T-helper 1 cell treated with Interleukin-12 subunit alpha and Interleukin-12 subunit beta and Interleukin-4 antibody, amounts not matched to agents 30 μg/mL and 1 μg/mL, for 36 hours (primary cell): ENCODE data around the gene TMEM86B.
A peak's percentile ranks its signal among the peaks of the same experiment; 100 is the strongest.

Experiments used
- H3K27ac Mint-ChIP-seq: one replicate; pipeline ENCODE4 v1.8.0; 2021; ENCODE audit warnings: mild to moderate bottlenecking, mixed read lengths
- H3K27me3 Mint-ChIP-seq: one replicate; pipeline ENCODE4 v1.8.0; 2021; ENCODE audit warnings: low read depth, mixed read lengths
- H3K36me3 Mint-ChIP-seq: one replicate; pipeline ENCODE4 v1.8.0; 2021; ENCODE audit warnings: low read depth, mixed read lengths
- H3K4me1 Mint-ChIP-seq: one replicate; pipeline ENCODE4 v1.8.0; 2021; ENCODE audit warnings: low read depth, mixed read lengths
- H3K4me3 Mint-ChIP-seq: one replicate; pipeline ENCODE4 v1.8.0; 2021; ENCODE audit warnings: mild to moderate bottlenecking, moderate library complexity, mixed read lengths
- H3K9me3 Mint-ChIP-seq: one replicate; pipeline ENCODE4 v1.8.0; 2021; ENCODE audit warnings: mixed read lengths

Gene TMEM86B

GRCh38 chr19:55262359-55262758 lies 33.8 kb upstream of the TMEM86B start:
- Mint-ChIP-seq H3K36me3 (peaks cover 15% of the 10 kb centered on the region), H3K4me1 (peaks cover 10% of the 10 kb centered on the region), H3K9me3 (peaks cover 8% of the 10 kb centered on the region), H3K4me3 (no peak overlapping the region), H3K27ac (no peak overlapping the region), H3K27me3 (no peaks in the 10 kb centered on the region)

- Mint-ChIP-seq H3K4me3 (no peak overlapping the region), H3K27ac (no peak overlapping the region), H3K36me3 (peaks cover 20% of the 10 kb centered on the region), H3K4me1 (peaks cover 17% of the 10 kb centered on the region), H3K27me3 (no peaks in the 10 kb centered on the region), H3K9me3 (peaks cover 6% of the 10 kb centered on the region)
These were observed 33.1 kb upstream of the TMEM86B start for GRCh38 chr19:55261671-55262126.

GRCh38 chr19:55259540-55260210 lies 31.1 kb upstream of the TMEM86B start:
- Mint-ChIP-seq H3K4me3 (peak overlapping the region; percentile 90), H3K4me1 (peaks cover 33% of the 10 kb centered on the region), H3K9me3 (no peaks in the 10 kb centered on the region), H3K36me3 (peaks cover 27% of the 10 kb centered on the region), H3K27me3 (no peaks in the 10 kb centered on the region), H3K27ac (peak overlapping the region; percentile 93)

- Mint-ChIP-seq H3K27ac (peak within 1 kb of the TSS; percentile 98), H3K9me3 (no peaks in the 10 kb centered on the region), H3K4me3 (peak within 1 kb of the TSS; percentile 100), H3K27me3 (no peaks in the 10 kb centered on the region), H3K4me1 (peaks cover 34% of the 10 kb centered on the region), H3K36me3 (peaks cover 32% of the 10 kb centered on the region)
These were observed 30.4 kb upstream of the TMEM86B start, which contains the start of gene PPP6R1 for GRCh38 chr19:55258828-55259539. PPP6R1 (minus strand) TSS chr19:55259017; CDS start chr19:55247103, 11,914 bp downstream.

GRCh38 chr19:55258476-55258827 lies 29.9 kb upstream of the TMEM86B start:
- Mint-ChIP-seq H3K27ac (peak overlapping the region; percentile 93), H3K27me3 (no peaks in the 10 kb centered on the region), H3K9me3 (no peaks in the 10 kb centered on the region), H3K4me1 (peaks cover 39% of the 10 kb centered on the region), H3K4me3 (peak overlapping the region; percentile 90), H3K36me3 (peaks cover 37% of the 10 kb centered on the region)

GRCh38 chr19:55257461-55258420 lies 29.2 kb upstream of the TMEM86B start:
- H3K9me3 Mint-ChIP-seq = no peaks in the 10 kb centered on the region
- H3K4me1 Mint-ChIP-seq = peaks cover 43% of the 10 kb centered on the region
- peak overlapping the region; percentile 100 for H3K4me3 Mint-ChIP-seq
- peak overlapping the region; percentile 98 for H3K27ac Mint-ChIP-seq
- H3K36me3 Mint-ChIP-seq = peaks cover 38% of the 10 kb centered on the region
- H3K27me3 Mint-ChIP-seq = no peaks in the 10 kb centered on the region

GRCh38 chr19:55256562-55257460 lies 28.2 kb upstream of the TMEM86B start:
- Mint-ChIP-seq H3K27ac (peak overlapping the region; percentile 98), H3K9me3 (no peaks in the 10 kb centered on the region), H3K36me3 (peaks cover 37% of the 10 kb centered on the region), H3K4me1 (peaks cover 45% of the 10 kb centered on the region), H3K27me3 (no peaks in the 10 kb centered on the region), H3K4me3 (peak overlapping the region; percentile 100)

- no peaks in the 10 kb centered on the region for H3K27me3 Mint-ChIP-seq
- peak overlapping the region; percentile 98 for H3K27ac Mint-ChIP-seq
- H3K4me3 Mint-ChIP-seq = peak overlapping the region; percentile 100
These were observed 27.3 kb upstream of the TMEM86B start for GRCh38 chr19:55255618-55256423.

GRCh38 chr19:55254625-55254977 lies 26.0 kb upstream of the TMEM86B start:
- peak overlapping the region; percentile 98 for H3K27ac Mint-ChIP-seq
- peaks cover 54% of the 10 kb centered on the region for H3K4me1 Mint-ChIP-seq
- H3K36me3 Mint-ChIP-seq = peaks cover 47% of the 10 kb centered on the region

More at GRCh38 chr19:55255618-55256423, 27.3 kb upstream of the TMEM86B start:
- Mint-ChIP-seq H3K4me1 (peaks cover 54% of the 10 kb centered on the region), H3K36me3 (peaks cover 44% of the 10 kb centered on the region), H3K9me3 (no peaks in the 10 kb centered on the region)

GRCh38 chr19:55253842-55254624 lies 25.5 kb upstream of the TMEM86B start:
- peak overlapping the region; percentile 100 for H3K4me3 Mint-ChIP-seq
- no peaks in the 10 kb centered on the region for H3K9me3 Mint-ChIP-seq
- H3K36me3 Mint-ChIP-seq = peaks cover 47% of the 10 kb centered on the region

More at GRCh38 chr19:55254625-55254977, 26.0 kb upstream of the TMEM86B start:
- Mint-ChIP-seq H3K27me3 (no peaks in the 10 kb centered on the region), H3K4me3 (peak overlapping the region; percentile 100), H3K9me3 (no peaks in the 10 kb centered on the region)

GRCh38 chr19:55252760-55253663 lies 24.4 kb upstream of the TMEM86B start:
- Mint-ChIP-seq H3K36me3 (peaks cover 46% of the 10 kb centered on the region), H3K4me1 (peaks cover 57% of the 10 kb centered on the region)

More at GRCh38 chr19:55253842-55254624, 25.5 kb upstream of the TMEM86B start:
- Mint-ChIP-seq H3K27ac (peak overlapping the region; percentile 98), H3K27me3 (no peaks in the 10 kb centered on the region), H3K4me1 (peaks cover 51% of the 10 kb centered on the region)

More at GRCh38 chr19:55252760-55253663, 24.4 kb upstream of the TMEM86B start:
- Mint-ChIP-seq H3K27ac (peak overlapping the region; percentile 98), H3K4me3 (peak overlapping the region; percentile 100), H3K27me3 (no peaks in the 10 kb centered on the region), H3K9me3 (no peaks in the 10 kb centered on the region)
